Brain microvascular endothelial cell (primary cell): ENCODE measurements around the gene VTI1A.

Experiments
- DNase-seq: peaks from one replicate; pipeline ENCODE4 v3.0.0-alpha.2; 2020
- H3K27ac ChIP-seq: fragments of 250-450 bp; sonication (Bioruptor Pico); 2 replicates; pipeline ENCODE4 v1.5.1; 2020; ENCODE audit warnings: mild to moderate bottlenecking, moderate library complexity
- H3K27me3 ChIP-seq: fragments of 250-450 bp; sonication (Bioruptor Pico); replicated peaks from 2 replicates; pipeline ENCODE4 v1.5.1; 2020; ENCODE audit warnings: mild to moderate bottlenecking
- H3K36me3 ChIP-seq: fragments of 250-450 bp; sonication (Bioruptor Pico); replicated peaks from 2 replicates; pipeline ENCODE4 v1.5.1; 2020; ENCODE audit warnings: mild to moderate bottlenecking
- H3K4me3 ChIP-seq: 2 replicates; pipeline ENCODE4 v1.5.1; 2011; ENCODE audit warnings: low read depth, mild to moderate bottlenecking, control low read depth, low read length, moderate library complexity
- CTCF ChIP-seq: IDR thresholded peaks from 2 replicates; pipeline ENCODE4 v1.5.1; 2011; ENCODE audit warnings: low read depth, mild to moderate bottlenecking, moderate library complexity, low read length, control low read depth, inconsistent platforms; ENCODE audit errors: missing control alignments
- in situ Hi-C: cut with HindIII; loops from 2 replicates; pipeline ENCODE4 v1.10.0; 2017; ENCODE audit warnings: low sequenced_read_pairs, low pct_ligation_motif_present

VTI1A gene

GRCh38 chr10:112799726-112800510, 352.9 kb downstream of the VTI1A start:
- in situ Hi-C loops, result no loop called here
- no peak for DNase-seq
- TF ChIP-seq CTCF, result no peak
- Histone ChIP-seq H3K27me3 (no peaks in the 10 kb centered on the region), H3K36me3 (no peaks in the 10 kb centered on the region), H3K4me3 (no peak overlapping the region), H3K27ac (no peak overlapping the region)

- H3K4me3 ChIP-seq, result no peak overlapping the region
- no peak for TF ChIP-seq CTCF
- H3K27ac ChIP-seq, result no peak overlapping the region
- H3K36me3 ChIP-seq, result no peaks in the 10 kb centered on the region
- DNase-seq, result no peak
- in situ Hi-C loops, result no loop called here
- no peaks in the 10 kb centered on the region for H3K27me3 ChIP-seq
Observed at GRCh38 chr10:112801004-112801403, 354.0 kb downstream of the VTI1A start.

GRCh38 chr10:112801748-112802147, 354.7 kb downstream of the VTI1A start:
- H3K36me3 ChIP-seq, result no peaks in the 10 kb centered on the region
- in situ Hi-C loops, result no loop called here
- no peak for TF ChIP-seq CTCF

GRCh38 chr10:112802411-112803022, 355.5 kb downstream of the VTI1A start:
- no peak for TF ChIP-seq CTCF
- in situ Hi-C loops, result no loop called here
- no peak overlapping the region for H3K27ac ChIP-seq
- DNase-seq, result no peak
- no peak overlapping the region for H3K4me3 ChIP-seq
- H3K27me3 ChIP-seq, result no peaks in the 10 kb centered on the region
- no peaks in the 10 kb centered on the region for H3K36me3 ChIP-seq

More at GRCh38 chr10:112801748-112802147, 354.7 kb downstream of the VTI1A start:
- Histone ChIP-seq H3K4me3 (no peak overlapping the region), H3K27ac (no peak overlapping the region), H3K27me3 (no peaks in the 10 kb centered on the region)
- DNase-seq, result no peak

GRCh38 chr10:112803961-112804401, 357.0 kb downstream of the VTI1A start:
- no peak for DNase-seq
- H3K36me3 ChIP-seq, result no peaks in the 10 kb centered on the region
- no peak overlapping the region for H3K27ac ChIP-seq
- H3K4me3 ChIP-seq, result no peak overlapping the region
- in situ Hi-C loops, result no loop called here
- no peaks in the 10 kb centered on the region for H3K27me3 ChIP-seq
- TF ChIP-seq CTCF, result no peak
